Measurements from ENCODE around the gene CHGA.

Gene CHGA

DNA sequence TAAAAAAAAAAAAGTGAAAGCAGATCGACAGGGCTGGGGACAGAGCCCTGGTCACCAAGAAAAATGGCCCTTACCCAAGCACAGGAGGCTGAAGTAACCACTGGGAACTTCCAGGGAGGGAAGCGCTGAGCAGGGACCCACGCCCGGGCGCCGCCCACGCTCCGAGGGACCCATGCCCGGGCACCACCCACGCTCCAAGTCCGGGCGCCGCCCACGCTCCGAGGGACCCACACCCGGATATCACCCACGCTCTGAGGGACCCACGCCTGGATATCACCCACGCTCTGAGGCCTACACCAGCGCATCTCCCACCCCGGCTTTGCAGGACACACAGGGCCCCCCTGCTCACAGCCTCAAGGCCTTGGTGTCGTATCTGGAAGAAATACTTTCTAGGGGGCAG is 25.7 kb downstream of the CHGA start:
- Histone ChIP-seq H3F3A (ENCODE audit: low read depth) (no peaks in the 10 kb centered on the region), H3K9me3 (ENCODE audit: insufficient read depth, low read depth, low read length) (no peaks in the 10 kb centered on the region), H4K20me1 (ENCODE audit: insufficient read depth, low read length, poor library complexity, severe bottlenecking) (no peaks in the 10 kb centered on the region), H3K4me2 (ENCODE audit: low read depth, low read length, poor library complexity, severe bottlenecking) (no peak overlapping the region), H3K27me3 (ENCODE audit: insufficient read depth, low read length, poor library complexity, severe bottlenecking) (no peaks in the 10 kb centered on the region), H3K4me3 (ENCODE audit: low read length, poor library complexity, severe bottlenecking) (no peak overlapping the region), H3K4me1 (ENCODE audit: insufficient read depth, low read length, poor library complexity, severe bottlenecking) (no peaks in the 10 kb centered on the region), H3K9ac (ENCODE audit: low read depth, low read length, poor library complexity, severe bottlenecking) (no peak overlapping the region), H3K9me2 (replicated peaks; ENCODE audit: low read depth, low read length) (no peaks in the 10 kb centered on the region), H3K79me2 (ENCODE audit: insufficient read depth, low read length) (no peaks in the 10 kb centered on the region), H3K36me3 (ENCODE audit: insufficient read depth, low read length) (peaks cover 44% of the 10 kb centered on the region; the same call in 1 of the 2 replicates), H2AFZ (ENCODE audit: low read length) (no peak overlapping the region)
- TF ChIP-seq, protein P1, sequence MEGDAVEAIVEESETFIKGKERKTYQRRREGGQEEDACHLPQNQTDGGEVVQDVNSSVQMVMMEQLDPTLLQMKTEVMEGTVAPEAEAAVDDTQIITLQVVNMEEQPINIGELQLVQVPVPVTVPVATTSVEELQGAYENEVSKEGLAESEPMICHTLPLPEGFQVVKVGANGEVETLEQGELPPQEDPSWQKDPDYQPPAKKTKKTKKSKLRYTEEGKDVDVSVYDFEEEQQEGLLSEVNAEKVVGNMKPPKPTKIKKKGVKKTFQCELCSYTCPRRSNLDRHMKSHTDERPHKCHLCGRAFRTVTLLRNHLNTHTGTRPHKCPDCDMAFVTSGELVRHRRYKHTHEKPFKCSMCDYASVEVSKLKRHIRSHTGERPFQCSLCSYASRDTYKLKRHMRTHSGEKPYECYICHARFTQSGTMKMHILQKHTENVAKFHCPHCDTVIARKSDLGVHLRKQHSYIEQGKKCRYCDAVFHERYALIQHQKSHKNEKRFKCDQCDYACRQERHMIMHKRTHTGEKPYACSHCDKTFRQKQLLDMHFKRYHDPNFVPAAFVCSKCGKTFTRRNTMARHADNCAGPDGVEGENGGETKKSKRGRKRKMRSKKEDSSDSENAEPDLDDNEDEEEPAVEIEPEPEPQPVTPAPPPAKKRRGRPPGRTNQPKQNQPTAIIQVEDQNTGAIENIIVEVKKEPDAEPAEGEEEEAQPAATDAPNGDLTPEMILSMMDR (conservative IDR thresholded peaks at IDR 0.05; ENCODE audit: low read length): no peak
- TF ChIP-seq EZH2phosphoT487 (IDR thresholded peaks at IDR 0.05; ENCODE audit: borderline replicate concordance): no peak

DNA sequence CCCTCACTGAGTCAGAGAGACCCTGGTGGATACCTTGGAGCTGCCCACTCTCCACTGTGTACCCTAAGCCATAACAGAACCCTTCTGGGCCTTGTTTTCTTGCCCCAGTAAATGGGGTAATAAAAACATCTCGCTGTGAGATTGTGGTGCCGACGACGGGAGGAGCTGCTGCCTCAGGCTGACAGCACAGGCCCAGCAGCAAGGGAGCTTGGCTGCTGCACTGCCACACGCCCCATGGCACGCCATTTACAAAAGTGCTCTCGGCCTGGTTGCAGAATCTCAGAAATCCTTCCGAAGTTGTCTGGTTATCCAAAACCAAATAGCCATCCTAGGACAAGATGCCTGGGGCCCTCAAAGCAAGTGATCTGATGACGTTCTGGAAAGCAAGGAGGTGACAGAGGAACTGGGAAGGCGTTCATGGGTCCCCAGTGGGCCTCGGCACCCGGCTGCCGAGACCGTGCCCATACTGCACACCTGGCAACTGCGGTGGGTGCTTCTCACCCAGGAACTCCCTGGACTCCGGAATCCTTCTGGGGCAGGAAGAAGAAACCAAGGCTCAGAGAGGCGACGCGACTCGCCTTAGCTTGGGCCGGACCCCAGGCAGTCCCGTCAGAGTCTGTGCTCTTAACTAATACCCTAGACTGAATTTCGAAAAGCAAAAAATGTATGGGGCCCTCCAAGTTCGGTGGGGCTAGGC is 26.7 kb downstream of the CHGA start:
- Histone ChIP-seq H3K9ac (ENCODE audit: low read depth, low read length, poor library complexity, severe bottlenecking) (no peak overlapping the region), H3K4me2 (ENCODE audit: low read depth, low read length, poor library complexity, severe bottlenecking) (no peak overlapping the region), H4K20me1 (ENCODE audit: insufficient read depth, low read length, poor library complexity, severe bottlenecking) (no peaks in the 10 kb centered on the region), H3K79me2 (ENCODE audit: insufficient read depth, low read length) (no peaks in the 10 kb centered on the region), H3K9me3 (ENCODE audit: insufficient read depth, low read depth, low read length) (no peaks in the 10 kb centered on the region), H3F3A (ENCODE audit: low read depth) (no peaks in the 10 kb centered on the region), H3K27me3 (ENCODE audit: insufficient read depth, low read length, poor library complexity, severe bottlenecking) (no peaks in the 10 kb centered on the region), H2AFZ (ENCODE audit: low read length) (no peak overlapping the region), H3K9me2 (replicated peaks; ENCODE audit: low read depth, low read length) (no peaks in the 10 kb centered on the region), H3K4me1 (ENCODE audit: insufficient read depth, low read length, poor library complexity, severe bottlenecking) (no peaks in the 10 kb centered on the region), H3K36me3 (ENCODE audit: insufficient read depth, low read length) (peaks cover 44% of the 10 kb centered on the region; the same call in 1 of the 2 replicates), H3K4me3 (ENCODE audit: low read length, poor library complexity, severe bottlenecking) (no peak overlapping the region)
- no peak for TF ChIP-seq EZH2phosphoT487 (IDR thresholded peaks at IDR 0.05; ENCODE audit: borderline replicate concordance)
- TF ChIP-seq, protein P1 (conservative IDR thresholded peaks at IDR 0.05; ENCODE audit: low read length): no peak

- TF ChIP-seq, protein P1 (conservative IDR thresholded peaks at IDR 0.05; ENCODE audit: low read length): no peak
- no peak for TF ChIP-seq EZH2phosphoT487 (IDR thresholded peaks at IDR 0.05; ENCODE audit: borderline replicate concordance)
- Histone ChIP-seq H3K4me3 (ENCODE audit: low read length, poor library complexity, severe bottlenecking) (no peak overlapping the region), H3K4me2 (ENCODE audit: low read depth, low read length, poor library complexity, severe bottlenecking) (no peak overlapping the region), H4K20me1 (ENCODE audit: insufficient read depth, low read length, poor library complexity, severe bottlenecking) (no peaks in the 10 kb centered on the region), H3K9me2 (replicated peaks; ENCODE audit: low read depth, low read length) (no peaks in the 10 kb centered on the region), H3K9me3 (ENCODE audit: insufficient read depth, low read depth, low read length) (no peaks in the 10 kb centered on the region), H3K4me1 (ENCODE audit: insufficient read depth, low read length, poor library complexity, severe bottlenecking) (no peaks in the 10 kb centered on the region), H2AFZ (ENCODE audit: low read length) (no peak overlapping the region), H3K79me2 (ENCODE audit: insufficient read depth, low read length) (no peaks in the 10 kb centered on the region), H3K9ac (ENCODE audit: low read depth, low read length, poor library complexity, severe bottlenecking) (no peak overlapping the region), H3F3A (ENCODE audit: low read depth) (no peaks in the 10 kb centered on the region), H3K36me3 (ENCODE audit: insufficient read depth, low read length) (peaks cover 39% of the 10 kb centered on the region; the same call in 1 of the 2 replicates), H3K27me3 (ENCODE audit: insufficient read depth, low read length, poor library complexity, severe bottlenecking) (no peaks in the 10 kb centered on the region)
Measured at GRCh38 chr14:92950193-92950540, 27.2 kb downstream of the CHGA start.
